OCI-LY7 (cell line): Measurements from ENCODE around the gene ATAD5.

ENCODE experiments used
- CTCF ChIP-seq: fragments of 200-600 bp; sonication (generic); conservative IDR thresholded peaks from 2 replicates; pipeline ENCODE4 v1.5.1; 2014; ENCODE audit warnings: mild to moderate bottlenecking, antibody characterized with exemption, low read length, moderate library complexity, mixed read lengths
- EZH2phosphoT487 ChIP-seq: fragments of 200-600 bp; sonication (generic); IDR thresholded peaks from 2 replicates; pipeline ENCODE4 v1.6.1; 2018; ENCODE audit warnings: low read depth, borderline replicate concordance, mild to moderate bottlenecking, mixed run types, antibody characterized with exemption, low read length, moderate library complexity, mixed read lengths

- TF ChIP-seq CTCF (no peak), EZH2phosphoT487 (no peak)
Measured at GRCh38 chr17:30831257-30831656, 509 bp upstream of the ATAD5 start.
